BLaER1 treated with 17β-estradiol and CSF1 and Interleukin-3, amounts not matched to agents 10 nM and 100 nM (cell line): ENCODE measurements around the gene GP5.

Source experiments
- H3K27ac ChIP-seq, 11 experiments: shearing (Covaris generic); formaldehyde crosslinking; 2 replicates each; pipeline ENCODE4 v1.8.1; 2022
- H3K27me3 ChIP-seq, 11 experiments: shearing (Covaris generic); formaldehyde crosslinking; 2 replicates each; pipeline ENCODE4 v1.8.1; 2022
- H3K36me3 ChIP-seq, 11 experiments: shearing (Covaris generic); formaldehyde crosslinking; 2 replicates each; pipeline ENCODE4 v1.8.1; 2022
- H3K4me1 ChIP-seq, 10 experiments: shearing (Covaris generic); formaldehyde crosslinking; 2 replicates each; pipeline ENCODE4 v1.8.1; 2022
- H3K4me2 ChIP-seq, 11 experiments: shearing (Covaris generic); formaldehyde crosslinking; 2 replicates each; pipeline ENCODE4 v1.8.1; 2022
- H3K4me3 ChIP-seq, 10 experiments: shearing (Covaris generic); formaldehyde crosslinking; 2 replicates each; pipeline ENCODE4 v1.8.1; 2022
- H3K9ac ChIP-seq, 11 experiments: shearing (Covaris generic); formaldehyde crosslinking; 2 replicates each; pipeline ENCODE4 v1.8.1; 2022
- H3K9me3 ChIP-seq, 11 experiments: shearing (Covaris generic); formaldehyde crosslinking; replicated peaks in 1 of 11; 2 replicates each; pipeline ENCODE4 v1.8.1; 2022
- H4K20me1 ChIP-seq, 11 experiments: shearing (Covaris generic); formaldehyde crosslinking; 2 replicates each; pipeline ENCODE4 v1.8.1; 2022
- Cebpa-rat ChIP-seq, 11 experiments: shearing (Covaris generic); IDR thresholded peaks; 2 replicates each; pipeline ENCODE4 v1.8.1; 2022

Gene GP5

DNA sequence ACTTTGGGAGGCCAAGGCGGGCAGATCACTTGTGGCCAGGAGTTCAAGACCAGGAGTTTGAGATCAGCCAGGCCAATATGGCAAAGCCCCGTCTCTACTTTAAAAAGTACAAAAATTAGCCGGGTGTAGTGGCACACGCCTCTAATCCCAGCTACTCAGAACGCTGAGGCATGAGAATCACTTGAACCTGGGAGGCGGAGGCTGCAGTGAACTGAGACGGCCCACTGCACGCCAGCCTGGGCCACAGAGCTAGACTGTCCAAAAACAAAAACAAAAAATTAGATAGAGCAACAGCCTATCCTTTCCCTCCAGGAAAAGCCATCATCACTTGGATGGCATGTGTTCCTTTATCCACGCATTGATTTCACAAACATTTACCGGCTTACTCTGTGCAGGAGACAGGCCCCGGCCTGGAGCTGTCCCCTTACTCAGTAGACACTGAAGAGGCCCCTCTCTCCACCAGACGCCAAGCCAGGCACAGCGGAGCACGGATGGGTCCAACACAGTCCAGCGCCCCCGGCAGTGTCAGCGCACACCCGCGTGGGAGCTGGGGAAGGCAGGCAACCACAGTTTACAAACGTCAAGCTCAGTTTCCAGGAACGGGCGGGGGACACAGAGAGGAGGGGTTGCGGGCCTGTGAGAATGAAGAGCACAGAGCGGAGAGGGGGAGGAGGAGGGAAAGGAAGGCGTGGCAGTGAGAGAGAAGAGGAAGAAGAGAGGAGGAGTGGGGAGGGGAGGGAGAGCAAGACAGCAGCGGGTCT, 3.1 kb downstream of the GP5 start:
- H3K36me3 ChIP-seq = peaks cover 0 to 2% (median 0%) of the 10 kb centered on the region in 11 experiments; a peak in 2 of 22 replicates
- peak overlapping the region; percentile 46 to 69 (median 56); a peak in 19 of 20 replicates for H3K4me3 ChIP-seq

DNA sequence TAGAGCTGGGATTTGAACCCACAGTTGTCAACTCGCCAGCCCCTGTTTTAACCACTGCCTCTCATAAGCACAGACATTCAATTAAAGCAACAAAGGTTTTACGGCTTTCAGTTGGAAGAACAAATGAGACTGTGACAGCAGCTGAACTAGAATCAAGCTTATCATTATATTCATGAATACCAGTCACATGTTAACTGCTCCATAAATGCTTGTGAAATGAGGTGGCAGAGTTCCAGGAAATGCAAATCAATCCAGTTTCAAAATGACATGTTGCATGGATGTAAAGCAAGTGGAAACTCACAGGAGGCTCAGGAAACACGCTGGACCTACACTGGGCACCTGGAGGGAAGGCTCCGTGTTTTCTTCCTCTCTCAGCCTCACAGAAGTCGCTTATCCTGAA, 3.9 kb downstream of the GP5 start:
- H3K9ac ChIP-seq = peak overlapping the region in 3 of 11 experiments; percentile 77 to 78 (median 78); a peak in 3 of 22 replicates
- peaks cover 17 to 37% (median 26%) of the 10 kb centered on the region in 11 experiments for H3K27me3 ChIP-seq
- peaks cover 15 to 26% (median 20%) of the 10 kb centered on the region in 11 experiments for H3K9me3 ChIP-seq
- H4K20me1 ChIP-seq = peaks cover 0 to 14% (median 0%) of the 10 kb centered on the region in 11 experiments; a peak in 2 of 22 replicates
- peaks cover 47 to 59% (median 58%) of the 10 kb centered on the region in 10 experiments for H3K4me1 ChIP-seq
- peak overlapping the region; percentile 93 to 99 (median 98) for H3K4me2 ChIP-seq
- no peak for TF ChIP-seq Cebpa-rat (IDR thresholded peaks at IDR 0.05)
- H3K27ac ChIP-seq = peak overlapping the region in 3 of 11 experiments; percentile 83 to 87 (median 85); a peak in 5 of 22 replicates
- H3K4me3 ChIP-seq = peak overlapping the region in 2 of 10 experiments; percentile 46 to 58; a peak in 1 of 20 replicates
- H3K36me3 ChIP-seq = peaks cover 0 to 5% (median 0%) of the 10 kb centered on the region in 11 experiments; a peak in 2 of 22 replicates

More for the DNA sequence above, 3.1 kb downstream of the GP5 start:
- H4K20me1 ChIP-seq = peaks cover 0 to 14% (median 0%) of the 10 kb centered on the region in 11 experiments; a peak in 2 of 22 replicates
- TF ChIP-seq Cebpa-rat (IDR thresholded peaks at IDR 0.05) = no peak
- peaks cover 17 to 37% (median 26%) of the 10 kb centered on the region in 11 experiments for H3K27me3 ChIP-seq
- peaks cover 9 to 19% (median 13%) of the 10 kb centered on the region in 11 experiments for H3K9me3 ChIP-seq
- peak overlapping the region; percentile 93 to 99 (median 98) for H3K4me2 ChIP-seq
- H3K4me1 ChIP-seq = peaks cover 47 to 60% (median 58%) of the 10 kb centered on the region in 10 experiments
- H3K27ac ChIP-seq = peak overlapping the region in 9 of 11 experiments; percentile 51 to 87 (median 71); a peak in 17 of 22 replicates
- H3K9ac ChIP-seq = peak overlapping the region in 10 of 11 experiments; percentile 40 to 78 (median 66); a peak in 19 of 22 replicates

DNA sequence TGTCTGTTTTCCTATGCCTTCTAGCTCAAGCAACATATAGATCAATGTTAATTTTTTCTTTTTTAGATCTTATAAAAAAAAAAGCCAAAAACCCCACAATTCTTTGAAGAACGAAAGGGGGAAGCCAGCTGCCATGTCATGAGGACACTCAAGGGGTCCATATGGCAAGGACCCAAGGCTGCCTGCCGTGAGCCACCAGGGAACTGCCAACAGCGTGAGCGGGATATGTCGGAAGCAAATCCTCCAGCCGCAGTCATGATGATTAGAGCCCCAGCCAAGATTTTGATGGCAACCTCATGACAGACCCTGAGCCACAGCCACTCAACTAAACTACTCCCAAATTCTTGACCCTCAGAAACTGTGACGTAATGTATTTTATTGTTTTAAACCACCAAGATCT, 6.5 kb downstream of the GP5 start:
- no peak overlapping the region for H3K4me3 ChIP-seq
- peaks cover 3 to 11% (median 8%) of the 10 kb centered on the region in 11 experiments for H3K27me3 ChIP-seq
- no peak overlapping the region for H3K4me2 ChIP-seq
- peaks cover 0 to 6% (median 0%) of the 10 kb centered on the region in 11 experiments; a peak in 2 of 22 replicates for H4K20me1 ChIP-seq
- no peak overlapping the region for H3K27ac ChIP-seq
- H3K9me3 ChIP-seq = peaks cover 18 to 51% (median 43%) of the 10 kb centered on the region in 11 experiments
- peaks cover 28 to 33% (median 31%) of the 10 kb centered on the region in 10 experiments for H3K4me1 ChIP-seq
- H3K9ac ChIP-seq = no peak overlapping the region
- H3K36me3 ChIP-seq = peaks cover 0 to 5% (median 0%) of the 10 kb centered on the region in 11 experiments; a peak in 2 of 22 replicates
- TF ChIP-seq Cebpa-rat (IDR thresholded peaks at IDR 0.05) = 0 out of 22 replicates have a peak, but pooled peaks of 1 of the 11 experiments have one; percentile 17

DNA sequence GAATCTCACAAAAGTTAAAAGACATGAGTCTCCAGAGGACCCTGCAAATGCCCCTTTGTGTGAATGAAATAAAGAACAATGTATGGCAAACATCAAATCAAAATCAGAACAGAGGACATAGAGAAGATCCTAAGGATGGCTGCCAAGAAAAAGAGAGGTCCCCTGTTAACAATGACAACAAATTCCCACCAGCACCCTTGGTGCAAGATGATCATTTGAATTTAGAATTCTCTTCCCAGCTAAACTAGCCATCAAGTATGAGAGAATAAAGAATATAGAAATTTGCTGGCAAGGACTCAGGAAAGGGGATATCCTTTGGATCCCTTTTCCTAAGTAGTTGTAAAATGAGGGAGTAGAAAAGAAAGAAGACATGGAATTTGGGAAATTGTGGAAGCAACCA, 8.2 kb downstream of the GP5 start:
- Histone ChIP-seq H3K27ac (no peak overlapping the region), H3K4me1 (peaks cover 10 to 16% (median 14%) of the 10 kb centered on the region in 10 experiments), H3K9ac (no peak overlapping the region), H3K9me3 (peaks cover 20 to 68% (median 56%) of the 10 kb centered on the region in 11 experiments), H4K20me1 (no peaks in the 10 kb centered on the region), H3K4me3 (no peak overlapping the region), H3K27me3 (no peaks in the 10 kb centered on the region), H3K36me3 (peaks cover 0 to 5% (median 0%) of the 10 kb centered on the region in 11 experiments; a peak in 2 of 22 replicates), H3K4me2 (no peak overlapping the region)
- TF ChIP-seq Cebpa-rat (IDR thresholded peaks at IDR 0.05) = no peak

DNA sequence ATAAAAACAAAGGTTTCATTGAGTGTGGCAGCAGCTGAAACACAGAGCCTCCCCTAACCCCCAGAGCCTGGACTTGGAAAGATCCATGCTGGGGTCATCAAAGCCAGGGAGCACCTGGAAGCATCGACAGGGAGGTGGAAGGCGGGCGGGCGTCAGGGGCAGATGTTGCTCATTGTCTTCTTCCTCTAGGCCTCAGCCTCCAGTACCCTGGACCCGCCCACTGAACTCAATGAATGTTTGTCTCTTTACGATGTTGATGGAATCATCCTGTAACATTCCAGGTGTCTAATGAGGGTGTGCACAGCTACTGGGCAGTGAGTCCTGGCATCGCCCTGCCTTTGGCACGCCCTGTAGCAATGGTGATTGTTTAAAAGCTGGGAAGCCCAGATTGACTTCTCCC, 9.8 kb downstream of the GP5 start:
- TF ChIP-seq Cebpa-rat (IDR thresholded peaks at IDR 0.05) = no peak
- Histone ChIP-seq H4K20me1 (no peaks in the 10 kb centered on the region), H3K4me3 (no peak overlapping the region), H3K4me2 (no peak overlapping the region), H3K9ac (no peak overlapping the region), H3K27me3 (no peaks in the 10 kb centered on the region), H3K27ac (no peak overlapping the region), H3K9me3 (peaks cover 22 to 78% (median 61%) of the 10 kb centered on the region in 11 experiments), H3K4me1 (no peaks in the 10 kb centered on the region; a peak in 2 of 20 replicates), H3K36me3 (peaks cover 0 to 5% (median 0%) of the 10 kb centered on the region in 11 experiments; a peak in 2 of 22 replicates)

DNA sequence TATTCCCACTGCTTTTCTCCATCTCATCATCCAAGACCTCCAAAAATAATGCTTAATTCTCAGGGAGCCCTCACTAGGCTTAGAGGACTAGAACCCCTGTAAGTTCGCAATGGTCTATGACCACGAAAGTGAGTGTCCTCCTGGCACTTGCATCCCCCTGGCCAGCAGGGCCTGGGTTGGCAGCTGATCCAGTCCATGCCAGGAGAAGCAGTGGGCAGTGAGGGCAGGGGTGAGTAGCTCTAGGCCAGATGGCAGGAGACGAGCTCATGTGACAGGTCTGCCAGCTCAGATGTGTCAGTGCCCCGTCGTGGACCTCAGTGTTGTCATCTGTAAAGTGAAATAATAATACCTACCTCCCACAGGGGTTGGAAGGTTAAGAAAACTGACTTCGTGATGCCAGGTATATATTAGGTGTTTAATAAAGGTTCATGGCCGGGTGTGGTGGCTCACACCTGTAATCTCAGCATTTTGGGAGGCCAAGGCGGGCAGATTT, 11.1 kb downstream of the GP5 start:
- no peak for TF ChIP-seq Cebpa-rat (IDR thresholded peaks at IDR 0.05)
- Histone ChIP-seq H3K36me3 (peaks cover 0 to 5% (median 0%) of the 10 kb centered on the region in 11 experiments; a peak in 2 of 22 replicates), H3K9ac (no peak overlapping the region), H4K20me1 (no peaks in the 10 kb centered on the region), H3K4me2 (no peak overlapping the region), H3K4me3 (no peak overlapping the region), H3K4me1 (peaks cover 0 to 7% (median 2%) of the 10 kb centered on the region in 10 experiments; a peak in 11 of 20 replicates), H3K27me3 (no peaks in the 10 kb centered on the region), H3K27ac (no peak overlapping the region), H3K9me3 (peaks cover 22 to 78% (median 61%) of the 10 kb centered on the region in 11 experiments)

DNA sequence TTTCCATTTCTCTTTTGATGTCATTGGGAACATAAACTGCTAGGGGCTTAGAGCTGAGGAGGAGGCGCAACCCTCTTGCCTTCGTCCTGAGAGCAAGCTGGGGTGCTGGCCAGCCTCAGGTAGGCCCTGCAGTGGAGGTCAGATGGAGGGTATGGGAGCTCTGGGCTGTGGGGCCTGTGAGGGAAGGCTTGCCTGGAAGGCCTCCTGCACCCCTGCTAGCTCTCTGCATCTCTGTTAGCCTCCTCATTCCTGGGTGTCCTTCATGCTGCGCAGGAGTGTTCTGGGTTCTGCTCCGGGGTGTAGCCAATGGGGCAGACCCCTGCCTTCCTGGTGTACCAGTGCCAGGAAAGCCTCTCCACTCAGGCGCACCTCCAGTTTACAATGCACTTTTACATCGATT, 11.8 kb downstream of the GP5 start:
- Histone ChIP-seq H3K4me3 (no peak overlapping the region), H4K20me1 (no peaks in the 10 kb centered on the region), H3K4me2 (no peak overlapping the region), H3K27me3 (no peaks in the 10 kb centered on the region), H3K9me3 (peaks cover 22 to 75% (median 60%) of the 10 kb centered on the region in 11 experiments), H3K27ac (no peak overlapping the region), H3K4me1 (peaks cover 0 to 14% (median 9%) of the 10 kb centered on the region in 10 experiments; a peak in 14 of 20 replicates), H3K9ac (no peak overlapping the region), H3K36me3 (peaks cover 0 to 5% (median 0%) of the 10 kb centered on the region in 11 experiments; a peak in 2 of 22 replicates)
- TF ChIP-seq Cebpa-rat (IDR thresholded peaks at IDR 0.05) = no peak

DNA sequence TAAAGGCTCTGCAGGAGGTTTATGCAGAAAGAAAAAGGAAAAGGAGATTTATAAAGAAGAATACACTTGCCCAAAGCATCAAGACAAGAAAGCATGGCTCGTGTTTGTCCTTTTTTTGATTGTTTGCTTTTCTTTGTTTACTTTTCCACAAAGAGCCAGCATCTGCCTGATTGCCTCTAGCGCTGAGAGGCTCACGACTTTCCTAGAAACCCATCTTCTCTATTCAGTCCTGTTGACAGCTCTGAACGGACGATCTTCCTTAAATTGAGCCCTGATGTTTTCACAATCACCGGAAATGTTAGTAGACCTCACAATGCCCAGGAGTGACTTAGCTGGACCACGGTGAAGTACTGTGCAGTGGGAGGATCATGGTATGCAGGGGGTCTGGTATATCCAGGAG, 12.4 kb downstream of the GP5 start:
- Histone ChIP-seq H3K9me3 (peaks cover 20 to 69% (median 55%) of the 10 kb centered on the region in 11 experiments), H3K4me3 (no peak overlapping the region), H3K36me3 (peaks cover 0 to 5% (median 0%) of the 10 kb centered on the region in 11 experiments; a peak in 2 of 22 replicates), H3K27me3 (no peaks in the 10 kb centered on the region), H4K20me1 (no peaks in the 10 kb centered on the region), H3K4me2 (no peak overlapping the region), H3K27ac (no peak overlapping the region), H3K4me1 (peaks cover 0 to 16% (median 9%) of the 10 kb centered on the region in 10 experiments; a peak in 14 of 20 replicates), H3K9ac (no peak overlapping the region)
- no peak for TF ChIP-seq Cebpa-rat (IDR thresholded peaks at IDR 0.05)
